Neuron (in vitro differentiated cells): ENCODE data around the gene ELAVL1.
A peak's percentile ranks its signal among the peaks of the same experiment; 100 is the strongest.
"Not testable (repeated sequence)": the region's sequence is repeated elsewhere in the genome, so short reads cannot be mapped to it uniquely, and the experiment has no call there.

ENCODE experiments used
- H2AFZ ChIP-seq: one replicate; pipeline ENCODE4 v1.6.1; 2013; ENCODE audit warnings: low read depth, mild to moderate bottlenecking, inconsistent platforms, low read length, moderate library complexity
- H3K27me3 ChIP-seq: one replicate; pipeline ENCODE4 v1.6.1; 2013; ENCODE audit warnings: low read length; ENCODE audit not compliant: insufficient read depth
- H3K36me3 ChIP-seq: one replicate; pipeline ENCODE4 v1.6.1; 2013; ENCODE audit warnings: low read length; ENCODE audit not compliant: insufficient read depth
- H3K4me1 ChIP-seq: one replicate; pipeline ENCODE4 v1.6.1; 2013; ENCODE audit warnings: low read length; ENCODE audit not compliant: insufficient read depth
- H3K4me3 ChIP-seq: 2 replicates; pipeline ENCODE4 v1.5.1; 2013; ENCODE audit warnings: mild to moderate bottlenecking, low read length, moderate library complexity
- H3K9me3 ChIP-seq: one replicate; pipeline ENCODE4 v1.6.1; 2013; ENCODE audit warnings: low read length

The ELAVL1 gene

GRCh38 chr19:7930765-7931164, 74.7 kb downstream of the ELAVL1 start:
- peaks cover 18% of the 10 kb centered on the region for H3K4me1 ChIP-seq
- H3K36me3 ChIP-seq: peaks cover 55% of the 10 kb centered on the region
- H3K4me3 ChIP-seq: no peak overlapping the region

GRCh38 chr19:7930030-7930429, 75.4 kb downstream of the ELAVL1 start:
- H3K4me1 ChIP-seq: peaks cover 18% of the 10 kb centered on the region
- H3K4me3 ChIP-seq, H2AFZ ChIP-seq, H3K27me3 ChIP-seq, H3K9me3 ChIP-seq: not testable (repeated sequence)
- peaks cover 50% of the 10 kb centered on the region for H3K36me3 ChIP-seq

More at GRCh38 chr19:7930765-7931164, 74.7 kb downstream of the ELAVL1 start:
- H2AFZ ChIP-seq: no peak overlapping the region
- no peaks in the 10 kb centered on the region for H3K27me3 ChIP-seq
- H3K9me3 ChIP-seq: no peaks in the 10 kb centered on the region

- peaks cover 20% of the 10 kb centered on the region for H3K4me1 ChIP-seq
- H3K4me3 ChIP-seq: no peak overlapping the region
- H3K36me3 ChIP-seq: peaks cover 47% of the 10 kb centered on the region
- H3K27me3 ChIP-seq: no peaks in the 10 kb centered on the region
- no peak overlapping the region for H2AFZ ChIP-seq
- H3K9me3 ChIP-seq: no peaks in the 10 kb centered on the region
Measured at GRCh38 chr19:7928741-7929701, 76.4 kb downstream of the ELAVL1 start.

- Histone ChIP-seq H3K4me3 (no peak overlapping the region), H3K36me3 (peaks cover 45% of the 10 kb centered on the region), H3K27me3 (no peaks in the 10 kb centered on the region), H3K4me1 (peaks cover 20% of the 10 kb centered on the region), H2AFZ (no peak overlapping the region), H3K9me3 (no peaks in the 10 kb centered on the region)
Measured at GRCh38 chr19:7928334-7928706, 77.1 kb downstream of the ELAVL1 start.

- Histone ChIP-seq H3K27me3 (no peaks in the 10 kb centered on the region), H2AFZ (no peak overlapping the region), H3K9me3 (no peaks in the 10 kb centered on the region), H3K36me3 (peaks cover 44% of the 10 kb centered on the region), H3K4me1 (peaks cover 20% of the 10 kb centered on the region), H3K4me3 (no peak overlapping the region)
Measured at GRCh38 chr19:7927605-7928333, 77.7 kb downstream of the ELAVL1 start.

GRCh38 chr19:7926727-7927604, 78.5 kb downstream of the ELAVL1 start:
- peaks cover 25% of the 10 kb centered on the region for H3K4me1 ChIP-seq
- H2AFZ ChIP-seq: no peak overlapping the region
- H3K36me3 ChIP-seq: peaks cover 44% of the 10 kb centered on the region
- H3K9me3 ChIP-seq: no peaks in the 10 kb centered on the region
- H3K4me3 ChIP-seq: no peak overlapping the region
- no peaks in the 10 kb centered on the region for H3K27me3 ChIP-seq

GRCh38 chr19:7926021-7926726, 79.3 kb downstream of the ELAVL1 start, which contains the start of gene CTXN1:
Gene CTXN1 (minus strand): TSS chr19:7926135. CDS start chr19:7925538, 597 bp downstream.
- H3K36me3 ChIP-seq: peaks cover 40% of the 10 kb centered on the region
- no peaks in the 10 kb centered on the region for H3K9me3 ChIP-seq
- no peak within 1 kb of the TSS for H2AFZ ChIP-seq
- peak within 1 kb of the TSS; percentile 59 for H3K4me3 ChIP-seq
- no peaks in the 10 kb centered on the region for H3K27me3 ChIP-seq
- H3K4me1 ChIP-seq: peaks cover 33% of the 10 kb centered on the region

GRCh38 chr19:7925171-7925851, 80.1 kb downstream of the ELAVL1 start:
- peak overlapping the region; percentile 59 for H3K4me3 ChIP-seq
- peaks cover 32% of the 10 kb centered on the region for H3K36me3 ChIP-seq
- H2AFZ ChIP-seq: no peak overlapping the region
- H3K4me1 ChIP-seq: peaks cover 36% of the 10 kb centered on the region
- no peaks in the 10 kb centered on the region for H3K27me3 ChIP-seq
- H3K9me3 ChIP-seq: no peaks in the 10 kb centered on the region

GRCh38 chr19:7924651-7925170, 80.7 kb downstream of the ELAVL1 start:
- peaks cover 28% of the 10 kb centered on the region for H3K36me3 ChIP-seq
- peaks cover 38% of the 10 kb centered on the region for H3K4me1 ChIP-seq
- H3K27me3 ChIP-seq: no peaks in the 10 kb centered on the region
- H2AFZ ChIP-seq: no peak overlapping the region
- no peaks in the 10 kb centered on the region for H3K9me3 ChIP-seq
- peak overlapping the region; percentile 59 for H3K4me3 ChIP-seq

- H2AFZ ChIP-seq: no peak overlapping the region
- H3K9me3 ChIP-seq: no peaks in the 10 kb centered on the region
- no peaks in the 10 kb centered on the region for H3K27me3 ChIP-seq
- H3K36me3 ChIP-seq: peaks cover 28% of the 10 kb centered on the region
- no peak overlapping the region for H3K4me3 ChIP-seq
- peaks cover 36% of the 10 kb centered on the region for H3K4me1 ChIP-seq
Measured at GRCh38 chr19:7924241-7924640, 81.2 kb downstream of the ELAVL1 start.

GRCh38 chr19:7923295-7924191, 81.9 kb downstream of the ELAVL1 start:
- Histone ChIP-seq H3K27me3 (no peaks in the 10 kb centered on the region), H3K36me3 (peaks cover 26% of the 10 kb centered on the region), H2AFZ (no peak overlapping the region), H3K4me3 (no peak overlapping the region), H3K9me3 (no peaks in the 10 kb centered on the region), H3K4me1 (peaks cover 32% of the 10 kb centered on the region)
